Esophagus muscularis mucosa (tissue), 3 donors: ENCODE measurements around the gene ARHGAP6.

Experiments
- CTCF ChIP-seq, 3 experiments: fragments of 200-600 bp in 2 of 3; fragments of 450-650 bp in 1 of 3; sonication (generic) in 2 of 3; IDR thresholded peaks; one replicate each; pipeline ENCODE4 v1.5.1; 2017 to 2019; ENCODE audit warnings: antibody characterized with exemption in 3 of 3, mild to moderate bottlenecking in 2 of 3, moderate library complexity in 1 of 3
- POLR2A ChIP-seq: fragments of 450-650 bp; IDR thresholded peaks from one replicate; pipeline ENCODE4 v1.6.1; 2017; ENCODE audit warnings: antibody characterized with exemption, moderate library complexity, mild to moderate bottlenecking, low read depth
- POLR2AphosphoS5 ChIP-seq, 2 donors: sonication (generic); formaldehyde crosslinking; IDR thresholded peaks; one replicate each; pipeline ENCODE4 v1.6.1; 2017; ENCODE audit warnings: antibody characterized with exemption in 2 of 2

GRCh38 chrX:11420851-11421250, 244.9 kb downstream of the ARHGAP6 start:
- TF ChIP-seq CTCF (IDR thresholded peaks at IDR 0.05) (no peak), POLR2AphosphoS5 (IDR thresholded peaks at IDR 0.05) (no peak), POLR2A (no peak)
